Stimulated activated CD4-positive, alpha-beta T cell treated with anti-CD3 and anti-CD28 coated beads, Interleukin-4, amount 100 ng/mL, for 24 hours (primary cell): ENCODE results near the gene CPN2.

Source experiments
- DNase-seq: peaks from one replicate; pipeline ENCODE4 v3.0.0-alpha.2; 2020

CPN2 gene, protein sequence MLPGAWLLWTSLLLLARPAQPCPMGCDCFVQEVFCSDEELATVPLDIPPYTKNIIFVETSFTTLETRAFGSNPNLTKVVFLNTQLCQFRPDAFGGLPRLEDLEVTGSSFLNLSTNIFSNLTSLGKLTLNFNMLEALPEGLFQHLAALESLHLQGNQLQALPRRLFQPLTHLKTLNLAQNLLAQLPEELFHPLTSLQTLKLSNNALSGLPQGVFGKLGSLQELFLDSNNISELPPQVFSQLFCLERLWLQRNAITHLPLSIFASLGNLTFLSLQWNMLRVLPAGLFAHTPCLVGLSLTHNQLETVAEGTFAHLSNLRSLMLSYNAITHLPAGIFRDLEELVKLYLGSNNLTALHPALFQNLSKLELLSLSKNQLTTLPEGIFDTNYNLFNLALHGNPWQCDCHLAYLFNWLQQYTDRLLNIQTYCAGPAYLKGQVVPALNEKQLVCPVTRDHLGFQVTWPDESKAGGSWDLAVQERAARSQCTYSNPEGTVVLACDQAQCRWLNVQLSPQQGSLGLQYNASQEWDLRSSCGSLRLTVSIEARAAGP

DNA sequence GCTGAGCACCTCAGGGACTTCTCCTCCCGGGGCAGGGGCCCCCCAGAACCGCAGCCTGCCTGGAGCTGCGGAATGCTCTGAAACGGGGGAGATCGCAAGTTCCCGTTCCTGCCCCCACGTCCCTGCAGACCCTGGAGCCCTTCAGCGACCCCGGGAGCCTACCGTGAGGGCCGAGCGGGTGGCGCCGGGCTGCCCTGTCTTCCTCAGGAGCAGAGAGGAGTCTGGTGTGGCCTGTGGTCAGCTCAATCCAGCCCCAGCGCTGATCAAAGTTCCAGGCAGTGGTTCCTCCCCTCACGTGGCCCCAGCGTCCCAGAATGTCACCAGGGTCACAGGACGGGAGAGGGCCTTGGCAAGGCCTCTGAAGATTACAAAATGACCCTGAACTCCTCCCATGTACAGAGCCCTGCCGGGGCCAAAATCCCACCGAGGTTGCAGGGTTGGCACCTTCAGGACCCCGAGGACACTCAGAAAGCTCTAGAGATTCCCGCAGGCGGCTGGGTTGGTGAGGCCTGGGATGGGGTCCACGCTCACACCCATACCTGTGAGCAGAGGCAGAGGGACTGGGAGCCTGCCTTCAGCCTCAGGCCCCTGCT, at the start of gene CPN2:
Gene CPN2, minus strand, starts transcription at position 249 of the 593 bp plus-strand sequence. CDS start 8,626 bp downstream, outside the sequence.
- DNase-seq, result no peak

DNA sequence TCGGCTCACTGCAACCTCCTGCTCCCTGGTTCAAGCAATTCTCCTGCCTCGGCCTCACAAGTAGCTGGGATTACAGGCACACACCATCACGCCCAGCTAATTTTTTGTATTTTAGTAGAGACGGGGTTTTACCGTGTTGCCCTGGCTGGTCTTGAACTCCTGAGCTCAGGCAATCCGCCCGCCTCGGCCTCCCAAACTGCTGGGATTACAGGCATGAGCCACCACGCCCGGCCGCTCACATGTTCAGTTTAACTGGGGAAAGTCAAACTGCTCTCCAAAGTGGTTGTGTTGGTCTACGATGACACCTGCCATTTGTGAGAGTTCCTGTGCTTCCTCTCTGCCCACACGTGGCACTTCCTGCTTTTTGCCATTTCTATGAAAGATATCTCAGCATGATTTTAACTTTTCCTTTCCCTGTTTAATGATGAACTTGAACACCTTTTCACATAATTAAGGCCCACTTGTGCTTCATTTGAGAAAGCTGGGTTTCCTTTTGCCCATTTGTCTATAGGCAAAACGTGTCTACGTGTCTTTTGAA, 48.8 kb upstream of the CPN2 start:
- no peak for DNase-seq

DNA sequence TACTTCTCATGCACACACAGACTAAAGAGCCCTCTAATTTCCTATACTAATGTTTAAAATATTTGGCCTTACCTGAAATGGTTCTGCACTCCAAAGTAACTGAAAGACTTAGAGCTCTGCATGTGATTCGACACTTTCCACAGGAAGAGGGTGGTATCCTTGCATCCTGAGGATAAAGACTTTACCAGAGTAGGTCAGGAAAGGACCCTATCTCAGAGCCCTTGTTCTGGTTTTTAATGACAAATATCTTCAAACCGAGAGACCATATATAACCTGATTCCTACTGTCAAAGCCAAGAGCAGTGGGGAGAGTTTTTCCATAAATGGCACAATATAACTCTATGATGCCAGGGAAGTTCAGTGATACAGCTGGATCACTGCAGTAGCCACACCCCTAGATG, 48.0 kb upstream of the CPN2 start, which contains the start of gene GP5:
Gene GP5, minus strand, starts transcription at position 101 of the 400 bp plus-strand sequence. CDS start 984 bp downstream, outside the sequence.
- no peak for DNase-seq

DNA sequence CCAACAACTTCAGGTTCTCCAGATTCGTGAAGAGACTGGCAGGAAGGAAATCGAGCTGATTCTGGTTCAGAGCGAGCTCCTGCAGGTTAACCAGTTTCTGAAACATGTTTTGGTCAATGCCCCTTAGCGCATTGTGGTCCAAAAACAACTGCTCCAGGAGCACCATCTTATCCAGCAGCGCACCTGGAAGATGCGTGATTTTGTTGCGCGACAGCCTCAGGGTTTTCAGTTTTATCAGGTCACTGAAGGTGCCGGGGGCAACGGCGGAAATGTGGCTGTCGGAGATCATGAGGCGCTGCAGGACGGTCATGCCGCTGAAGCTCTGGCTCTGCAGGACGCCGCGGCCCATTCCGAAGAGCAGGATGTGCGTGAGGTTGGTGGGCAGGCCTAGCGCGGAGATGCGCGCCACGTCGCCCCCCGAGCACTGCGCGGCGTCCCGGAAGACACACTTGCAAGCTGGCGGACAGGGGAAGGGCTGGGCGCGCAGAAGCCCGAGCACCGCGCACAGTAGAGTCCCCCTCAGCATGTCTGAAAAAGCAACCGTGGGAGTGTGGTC, 46.7 kb upstream of the CPN2 start:
- DNase-seq, result no peak

DNA sequence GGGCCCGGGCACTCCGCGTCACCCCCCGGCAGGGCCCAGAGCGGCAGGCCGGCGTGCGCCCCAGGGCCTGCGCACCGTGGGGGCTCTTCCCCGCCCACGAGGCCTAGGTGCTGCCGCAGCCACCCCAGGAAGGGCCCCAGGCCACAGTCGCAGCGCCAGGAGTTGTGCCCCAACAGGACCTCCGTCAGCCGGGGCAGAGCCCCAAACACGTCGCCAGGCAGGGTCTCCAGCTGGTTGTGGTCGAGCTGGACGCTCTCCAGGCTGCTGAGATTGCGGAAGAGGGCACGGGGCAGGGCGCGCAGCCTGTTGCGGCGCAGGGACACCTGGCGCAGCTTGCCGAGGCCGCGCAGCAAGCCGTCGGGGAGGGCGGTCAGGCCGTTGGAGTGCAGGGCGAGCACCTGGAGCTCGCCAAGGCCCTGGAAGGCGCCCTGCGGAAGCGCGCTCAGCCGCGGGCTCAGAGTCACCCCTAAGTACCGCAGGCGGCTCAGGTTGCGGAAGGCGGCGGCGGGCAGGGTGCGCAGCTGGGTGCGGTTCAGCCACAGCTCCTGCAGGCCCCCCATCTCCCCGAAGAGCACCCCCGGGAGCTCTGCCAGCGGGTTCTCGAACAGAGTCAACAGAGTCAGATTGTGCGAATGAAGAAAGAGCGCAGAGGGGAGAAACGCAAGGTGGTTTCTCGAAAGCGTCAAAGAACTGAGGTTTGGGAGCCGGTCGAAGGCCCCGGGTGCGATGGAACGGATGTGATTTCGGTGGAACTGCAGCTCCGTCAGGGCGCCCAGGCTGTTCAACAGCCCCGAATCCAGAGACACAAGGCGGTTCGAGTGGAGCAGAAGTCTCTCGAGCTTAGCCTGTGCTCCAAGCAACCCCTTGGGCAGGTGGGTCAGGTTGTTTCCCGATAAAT, 46.0 kb upstream of the CPN2 start:
- DNase-seq, result peak; percentile 16

DNA sequence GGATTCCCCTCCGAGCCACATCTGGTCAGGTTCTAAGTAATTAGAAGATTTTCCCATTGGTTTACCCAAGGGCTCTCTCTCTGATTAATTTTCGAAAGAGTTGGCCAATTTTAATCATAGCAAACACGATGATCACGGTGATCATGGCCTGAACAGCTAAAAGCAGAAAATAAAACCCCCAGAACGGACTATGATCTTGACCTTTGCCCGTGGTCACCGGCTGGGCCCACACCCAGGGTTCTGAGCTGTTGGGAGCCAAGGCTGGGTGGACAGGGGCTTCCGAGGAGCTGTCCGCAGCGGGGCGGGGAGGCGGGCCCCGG, 45.4 kb upstream of the CPN2 start:
- DNase-seq, result no peak

DNA sequence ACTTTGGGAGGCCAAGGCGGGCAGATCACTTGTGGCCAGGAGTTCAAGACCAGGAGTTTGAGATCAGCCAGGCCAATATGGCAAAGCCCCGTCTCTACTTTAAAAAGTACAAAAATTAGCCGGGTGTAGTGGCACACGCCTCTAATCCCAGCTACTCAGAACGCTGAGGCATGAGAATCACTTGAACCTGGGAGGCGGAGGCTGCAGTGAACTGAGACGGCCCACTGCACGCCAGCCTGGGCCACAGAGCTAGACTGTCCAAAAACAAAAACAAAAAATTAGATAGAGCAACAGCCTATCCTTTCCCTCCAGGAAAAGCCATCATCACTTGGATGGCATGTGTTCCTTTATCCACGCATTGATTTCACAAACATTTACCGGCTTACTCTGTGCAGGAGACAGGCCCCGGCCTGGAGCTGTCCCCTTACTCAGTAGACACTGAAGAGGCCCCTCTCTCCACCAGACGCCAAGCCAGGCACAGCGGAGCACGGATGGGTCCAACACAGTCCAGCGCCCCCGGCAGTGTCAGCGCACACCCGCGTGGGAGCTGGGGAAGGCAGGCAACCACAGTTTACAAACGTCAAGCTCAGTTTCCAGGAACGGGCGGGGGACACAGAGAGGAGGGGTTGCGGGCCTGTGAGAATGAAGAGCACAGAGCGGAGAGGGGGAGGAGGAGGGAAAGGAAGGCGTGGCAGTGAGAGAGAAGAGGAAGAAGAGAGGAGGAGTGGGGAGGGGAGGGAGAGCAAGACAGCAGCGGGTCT, 44.8 kb upstream of the CPN2 start:
- peak; percentile 56 for DNase-seq

DNA sequence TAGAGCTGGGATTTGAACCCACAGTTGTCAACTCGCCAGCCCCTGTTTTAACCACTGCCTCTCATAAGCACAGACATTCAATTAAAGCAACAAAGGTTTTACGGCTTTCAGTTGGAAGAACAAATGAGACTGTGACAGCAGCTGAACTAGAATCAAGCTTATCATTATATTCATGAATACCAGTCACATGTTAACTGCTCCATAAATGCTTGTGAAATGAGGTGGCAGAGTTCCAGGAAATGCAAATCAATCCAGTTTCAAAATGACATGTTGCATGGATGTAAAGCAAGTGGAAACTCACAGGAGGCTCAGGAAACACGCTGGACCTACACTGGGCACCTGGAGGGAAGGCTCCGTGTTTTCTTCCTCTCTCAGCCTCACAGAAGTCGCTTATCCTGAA, 44.1 kb upstream of the CPN2 start:
- no peak for DNase-seq

DNA sequence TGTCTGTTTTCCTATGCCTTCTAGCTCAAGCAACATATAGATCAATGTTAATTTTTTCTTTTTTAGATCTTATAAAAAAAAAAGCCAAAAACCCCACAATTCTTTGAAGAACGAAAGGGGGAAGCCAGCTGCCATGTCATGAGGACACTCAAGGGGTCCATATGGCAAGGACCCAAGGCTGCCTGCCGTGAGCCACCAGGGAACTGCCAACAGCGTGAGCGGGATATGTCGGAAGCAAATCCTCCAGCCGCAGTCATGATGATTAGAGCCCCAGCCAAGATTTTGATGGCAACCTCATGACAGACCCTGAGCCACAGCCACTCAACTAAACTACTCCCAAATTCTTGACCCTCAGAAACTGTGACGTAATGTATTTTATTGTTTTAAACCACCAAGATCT, 41.4 kb upstream of the CPN2 start:
- DNase-seq, result no peak

DNA sequence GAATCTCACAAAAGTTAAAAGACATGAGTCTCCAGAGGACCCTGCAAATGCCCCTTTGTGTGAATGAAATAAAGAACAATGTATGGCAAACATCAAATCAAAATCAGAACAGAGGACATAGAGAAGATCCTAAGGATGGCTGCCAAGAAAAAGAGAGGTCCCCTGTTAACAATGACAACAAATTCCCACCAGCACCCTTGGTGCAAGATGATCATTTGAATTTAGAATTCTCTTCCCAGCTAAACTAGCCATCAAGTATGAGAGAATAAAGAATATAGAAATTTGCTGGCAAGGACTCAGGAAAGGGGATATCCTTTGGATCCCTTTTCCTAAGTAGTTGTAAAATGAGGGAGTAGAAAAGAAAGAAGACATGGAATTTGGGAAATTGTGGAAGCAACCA, 39.7 kb upstream of the CPN2 start:
- no peak for DNase-seq

DNA sequence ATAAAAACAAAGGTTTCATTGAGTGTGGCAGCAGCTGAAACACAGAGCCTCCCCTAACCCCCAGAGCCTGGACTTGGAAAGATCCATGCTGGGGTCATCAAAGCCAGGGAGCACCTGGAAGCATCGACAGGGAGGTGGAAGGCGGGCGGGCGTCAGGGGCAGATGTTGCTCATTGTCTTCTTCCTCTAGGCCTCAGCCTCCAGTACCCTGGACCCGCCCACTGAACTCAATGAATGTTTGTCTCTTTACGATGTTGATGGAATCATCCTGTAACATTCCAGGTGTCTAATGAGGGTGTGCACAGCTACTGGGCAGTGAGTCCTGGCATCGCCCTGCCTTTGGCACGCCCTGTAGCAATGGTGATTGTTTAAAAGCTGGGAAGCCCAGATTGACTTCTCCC, 38.1 kb upstream of the CPN2 start:
- no peak for DNase-seq

DNA sequence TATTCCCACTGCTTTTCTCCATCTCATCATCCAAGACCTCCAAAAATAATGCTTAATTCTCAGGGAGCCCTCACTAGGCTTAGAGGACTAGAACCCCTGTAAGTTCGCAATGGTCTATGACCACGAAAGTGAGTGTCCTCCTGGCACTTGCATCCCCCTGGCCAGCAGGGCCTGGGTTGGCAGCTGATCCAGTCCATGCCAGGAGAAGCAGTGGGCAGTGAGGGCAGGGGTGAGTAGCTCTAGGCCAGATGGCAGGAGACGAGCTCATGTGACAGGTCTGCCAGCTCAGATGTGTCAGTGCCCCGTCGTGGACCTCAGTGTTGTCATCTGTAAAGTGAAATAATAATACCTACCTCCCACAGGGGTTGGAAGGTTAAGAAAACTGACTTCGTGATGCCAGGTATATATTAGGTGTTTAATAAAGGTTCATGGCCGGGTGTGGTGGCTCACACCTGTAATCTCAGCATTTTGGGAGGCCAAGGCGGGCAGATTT, 36.8 kb upstream of the CPN2 start:
- no peak for DNase-seq

DNA sequence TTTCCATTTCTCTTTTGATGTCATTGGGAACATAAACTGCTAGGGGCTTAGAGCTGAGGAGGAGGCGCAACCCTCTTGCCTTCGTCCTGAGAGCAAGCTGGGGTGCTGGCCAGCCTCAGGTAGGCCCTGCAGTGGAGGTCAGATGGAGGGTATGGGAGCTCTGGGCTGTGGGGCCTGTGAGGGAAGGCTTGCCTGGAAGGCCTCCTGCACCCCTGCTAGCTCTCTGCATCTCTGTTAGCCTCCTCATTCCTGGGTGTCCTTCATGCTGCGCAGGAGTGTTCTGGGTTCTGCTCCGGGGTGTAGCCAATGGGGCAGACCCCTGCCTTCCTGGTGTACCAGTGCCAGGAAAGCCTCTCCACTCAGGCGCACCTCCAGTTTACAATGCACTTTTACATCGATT, 36.1 kb upstream of the CPN2 start:
- no peak for DNase-seq

DNA sequence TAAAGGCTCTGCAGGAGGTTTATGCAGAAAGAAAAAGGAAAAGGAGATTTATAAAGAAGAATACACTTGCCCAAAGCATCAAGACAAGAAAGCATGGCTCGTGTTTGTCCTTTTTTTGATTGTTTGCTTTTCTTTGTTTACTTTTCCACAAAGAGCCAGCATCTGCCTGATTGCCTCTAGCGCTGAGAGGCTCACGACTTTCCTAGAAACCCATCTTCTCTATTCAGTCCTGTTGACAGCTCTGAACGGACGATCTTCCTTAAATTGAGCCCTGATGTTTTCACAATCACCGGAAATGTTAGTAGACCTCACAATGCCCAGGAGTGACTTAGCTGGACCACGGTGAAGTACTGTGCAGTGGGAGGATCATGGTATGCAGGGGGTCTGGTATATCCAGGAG, 35.5 kb upstream of the CPN2 start:
- no peak for DNase-seq

DNA sequence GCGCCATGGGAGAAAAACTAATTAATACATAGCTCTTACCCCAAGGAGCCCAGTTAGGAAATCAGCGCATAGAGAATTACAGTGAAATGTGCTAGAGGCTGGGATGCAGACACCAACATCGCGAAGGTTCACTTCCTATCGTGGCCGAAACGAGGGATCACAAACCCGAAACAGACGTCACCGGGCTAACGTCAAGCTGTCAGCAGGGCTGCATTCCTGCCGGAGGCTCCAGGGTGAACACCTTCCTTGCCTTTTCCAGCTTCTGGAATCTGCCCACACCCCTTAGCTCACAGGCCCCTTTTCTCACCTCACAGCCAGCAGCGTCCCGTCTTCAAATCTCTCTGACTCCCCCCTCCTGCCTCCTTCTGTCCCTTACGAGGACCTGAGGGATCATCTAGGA, 34.9 kb upstream of the CPN2 start:
- DNase-seq, result no peak

DNA sequence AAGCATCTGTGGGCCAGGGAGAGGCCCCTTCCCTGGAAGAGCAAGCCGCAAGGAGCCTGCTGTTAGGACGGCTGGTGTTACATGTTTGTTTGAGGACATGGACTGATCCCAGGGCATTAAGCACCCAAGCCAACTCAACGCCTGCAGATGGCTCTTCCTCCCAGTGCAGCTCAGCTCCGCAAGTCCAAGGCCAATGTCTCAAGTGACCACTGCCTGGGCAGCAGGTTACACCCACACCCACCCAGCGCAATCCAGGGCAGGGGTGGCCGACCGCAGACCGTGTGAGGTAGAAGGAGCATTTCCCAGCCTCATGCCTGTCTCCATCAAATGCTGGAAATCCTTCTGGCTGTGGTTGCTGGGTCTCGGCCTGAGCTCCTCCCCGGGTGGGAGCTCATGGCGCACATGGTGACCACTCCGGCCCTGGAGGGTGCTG, 33.5 kb upstream of the CPN2 start:
- no peak for DNase-seq

DNA sequence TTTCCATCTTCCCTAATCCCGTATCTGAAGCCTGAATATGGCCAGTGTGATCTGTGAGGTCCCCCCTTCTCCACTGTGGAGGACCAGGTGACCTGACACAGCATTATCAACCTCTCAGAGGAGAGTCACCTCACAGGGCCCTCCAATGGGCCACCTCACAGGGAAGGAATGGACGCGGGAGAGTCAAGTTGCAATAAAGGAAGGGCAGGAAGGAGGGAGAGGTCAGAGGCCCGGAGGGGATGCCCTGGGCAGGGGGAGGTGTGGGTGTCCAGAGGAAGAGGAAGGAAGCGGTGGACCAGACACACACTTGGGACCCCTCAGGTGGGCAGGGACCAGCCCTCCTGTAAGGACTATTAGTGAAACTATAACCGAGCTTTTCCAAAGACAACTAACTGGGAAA, 33.0 kb upstream of the CPN2 start:
- DNase-seq, result no peak

DNA sequence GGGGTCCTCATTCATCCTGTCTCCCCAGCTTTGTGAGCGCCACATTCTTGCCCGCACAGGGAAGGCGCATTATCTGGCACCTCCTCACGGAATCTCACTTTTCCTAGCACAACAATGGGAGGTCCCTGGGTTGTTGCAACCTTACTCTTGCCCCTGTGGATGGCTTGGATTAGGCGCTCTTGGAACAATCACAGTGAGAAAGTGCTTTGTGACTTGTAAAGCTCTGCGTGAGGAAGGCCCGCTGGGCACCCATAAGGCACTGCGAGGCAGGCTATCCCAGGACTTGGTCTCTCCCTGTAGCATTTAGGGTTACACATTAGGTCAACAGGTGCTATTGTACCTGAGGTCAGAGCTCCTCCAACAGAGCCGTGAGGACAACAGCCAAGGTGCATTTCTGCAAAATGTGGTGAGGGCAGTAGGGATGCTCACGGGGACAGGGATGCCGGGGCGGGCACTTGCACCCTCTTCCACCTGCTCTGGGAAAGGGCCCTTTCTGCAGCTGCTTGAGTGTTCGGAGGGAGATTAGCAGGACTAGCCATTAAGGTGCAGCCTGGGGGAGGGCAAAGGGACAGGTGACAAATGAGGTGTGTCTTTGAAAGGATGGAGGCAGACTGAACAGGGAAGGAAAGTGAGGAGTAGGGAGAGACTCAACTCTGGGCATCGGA, 32.3 kb upstream of the CPN2 start:
- DNase-seq, result no peak

DNA sequence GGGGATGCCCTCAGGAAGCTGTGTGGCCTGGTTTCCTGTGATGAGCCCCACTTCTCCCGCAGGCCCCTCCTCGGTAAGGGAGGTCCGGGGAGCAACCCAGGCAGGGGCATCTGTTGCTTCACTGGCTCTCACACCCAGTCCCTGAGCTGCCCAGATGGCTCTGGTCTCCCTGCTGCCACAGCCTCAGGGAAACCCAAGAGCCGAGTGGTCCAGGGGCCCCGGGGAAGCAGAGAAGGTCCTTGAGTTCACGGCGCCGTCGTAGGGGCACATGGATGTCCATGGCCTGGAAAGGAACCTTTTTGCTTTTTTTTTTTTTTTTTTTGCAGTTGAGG, 31.7 kb upstream of the CPN2 start:
- DNase-seq, result no peak

DNA sequence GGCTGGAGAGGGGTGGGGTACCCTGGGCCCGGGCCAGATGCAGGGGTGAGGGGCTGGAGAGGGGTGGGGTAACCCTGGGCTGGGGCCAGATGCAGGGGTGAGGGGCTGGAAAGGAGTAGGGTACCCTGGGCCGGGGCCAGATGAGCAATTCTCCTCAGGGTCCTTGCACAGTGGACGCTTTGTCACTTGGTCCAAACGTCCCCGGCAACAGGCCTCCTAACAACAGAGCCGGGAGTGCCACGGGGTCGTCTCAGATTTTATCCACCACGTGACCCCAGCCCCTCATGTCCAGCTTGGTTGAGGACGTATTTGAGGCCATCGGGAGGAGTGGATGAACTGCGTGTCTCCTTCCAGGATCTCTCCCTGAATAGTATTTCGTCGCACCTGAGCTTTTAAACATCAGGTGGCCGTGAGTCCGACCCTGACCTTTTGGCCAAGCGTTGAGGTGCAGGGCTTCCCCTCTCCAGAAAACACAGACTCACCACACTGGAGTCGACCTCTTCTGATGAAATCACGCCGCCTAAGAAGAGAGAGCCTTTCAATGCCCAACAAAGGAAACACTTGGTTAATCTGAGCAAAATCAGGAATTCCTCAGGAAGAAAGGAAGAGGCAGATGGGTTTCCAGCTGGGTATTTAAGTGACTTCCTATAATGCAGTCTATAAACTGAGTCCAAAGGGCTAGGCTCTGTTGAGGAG, 31.2 kb upstream of the CPN2 start:
- no peak for DNase-seq

DNA sequence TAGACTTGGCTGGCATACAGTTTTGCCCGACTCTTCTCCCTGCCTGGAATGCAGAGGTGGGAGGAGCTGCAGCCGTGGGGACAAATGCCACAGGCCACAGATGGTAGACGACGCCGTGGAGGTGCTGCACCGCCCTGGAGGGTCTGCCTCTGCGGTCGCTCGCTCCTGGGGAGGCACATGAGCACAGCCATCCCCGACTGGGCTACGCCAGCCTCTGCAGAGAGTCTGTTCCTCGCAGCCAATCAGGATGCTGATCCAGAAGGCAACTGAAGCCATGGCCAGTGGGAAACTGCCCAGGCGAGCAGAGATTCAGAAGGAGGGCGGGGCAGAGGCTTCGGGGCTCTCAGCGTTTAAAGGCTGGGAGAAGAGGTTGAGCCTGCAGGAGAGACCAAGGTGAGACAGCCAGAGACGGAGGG, 30.3 kb upstream of the CPN2 start:
- no peak for DNase-seq
